Stimulated activated CD8-positive, alpha-beta memory T cell treated with anti-CD3 and anti-CD28 coated beads, Interleukin-2, amount 100 ng/mL, for 1 hour (primary cell): ENCODE results near the gene NRXN2.
"Not testable (repeated sequence)": the region's sequence is repeated elsewhere in the genome, so short reads cannot be mapped to it uniquely, and the experiment has no call there.

ENCODE experiments used
- DNase-seq, 2 donors: peaks; one replicate each; pipeline ENCODE4 v3.0.0-alpha.2; 2020; ENCODE audit warnings: low read depth in 2 of 2

Gene NRXN2

GRCh38 chr11:64564947-64565889 is 157.8 kb downstream of the NRXN2 start:
- no peak for DNase-seq

DNA sequence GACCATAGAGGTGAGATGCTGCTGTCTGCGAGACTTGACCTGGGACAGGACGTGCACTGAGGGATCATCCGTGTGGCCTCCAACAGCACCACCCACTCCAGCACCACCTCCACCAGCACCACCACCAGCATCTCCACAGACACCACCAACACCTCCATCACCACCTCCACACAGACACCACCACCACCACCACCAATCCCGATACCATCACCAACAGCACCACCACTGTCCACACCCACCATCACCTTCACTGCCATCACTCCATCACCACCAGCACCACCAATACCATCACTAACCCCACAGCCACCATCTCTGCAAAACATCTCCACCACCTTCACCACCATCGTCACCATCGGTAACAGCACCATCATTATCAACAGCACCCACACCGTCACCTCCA is 158.6 kb downstream of the NRXN2 start:
- DNase-seq = no peak

GRCh38 chr11:64563966-64564365 is 159.0 kb downstream of the NRXN2 start:
- no peak for DNase-seq

GRCh38 chr11:64562723-64563351 is 160.2 kb downstream of the NRXN2 start:
- no peak for DNase-seq

DNA sequence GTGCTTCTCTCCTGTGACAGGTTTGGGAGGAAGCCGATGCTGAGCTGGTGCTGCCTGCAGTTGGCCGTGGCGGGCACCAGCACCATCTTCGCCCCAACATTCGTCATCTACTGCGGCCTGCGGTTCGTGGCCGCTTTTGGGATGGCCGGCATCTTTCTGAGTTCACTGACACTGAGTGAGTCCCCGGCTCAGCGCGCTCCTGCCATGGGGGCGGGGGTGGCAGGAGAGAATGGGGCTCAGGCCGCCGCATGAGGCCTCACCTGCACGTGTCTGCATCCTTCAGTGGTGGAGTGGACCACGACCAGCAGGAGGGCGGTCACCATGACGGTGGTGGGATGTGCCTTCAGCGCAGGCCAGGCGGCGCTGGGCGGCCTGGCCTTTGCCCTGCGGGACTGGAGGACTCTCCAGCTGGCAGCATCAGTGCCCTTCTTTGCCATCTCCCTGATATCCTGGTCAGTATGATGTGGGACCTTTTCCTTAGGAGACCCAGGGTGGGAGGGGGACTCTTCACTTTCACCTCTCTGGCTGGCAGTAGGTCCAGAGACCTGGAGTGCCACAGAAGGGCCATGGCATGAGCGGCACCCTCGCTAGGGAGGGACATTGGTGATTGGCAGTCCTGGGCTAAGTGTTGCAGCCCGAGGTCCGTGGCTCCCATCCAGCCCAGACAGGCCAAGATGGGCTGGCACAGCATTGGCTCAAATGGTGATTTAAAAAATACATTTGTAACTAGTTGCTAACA is 160.8 kb downstream of the NRXN2 start:
- DNase-seq = no peak

GRCh38 chr11:64561429-64561828 is 161.6 kb downstream of the NRXN2 start:
- DNase-seq = not testable (repeated sequence)

DNA sequence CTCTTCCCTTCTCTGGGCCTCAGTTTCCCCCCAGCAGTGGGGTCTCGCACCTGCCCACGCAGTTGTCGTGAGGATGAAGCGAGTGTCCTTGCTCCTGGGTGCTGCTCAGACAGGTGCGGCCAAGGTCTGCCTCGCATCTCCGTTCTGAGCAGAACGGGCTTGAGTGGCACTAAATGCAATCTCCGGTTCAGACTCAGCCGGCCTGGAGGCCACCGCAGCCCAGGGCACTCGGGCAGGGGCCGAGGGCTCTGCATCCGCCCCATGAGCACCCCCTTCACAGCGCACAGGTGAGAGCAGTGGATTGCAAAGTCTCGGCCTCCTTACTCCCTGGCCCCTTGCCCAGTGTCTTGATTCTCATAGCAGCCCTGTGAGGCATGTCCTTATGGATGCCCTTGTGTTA is 162.1 kb downstream of the NRXN2 start:
- no peak for DNase-seq

DNA sequence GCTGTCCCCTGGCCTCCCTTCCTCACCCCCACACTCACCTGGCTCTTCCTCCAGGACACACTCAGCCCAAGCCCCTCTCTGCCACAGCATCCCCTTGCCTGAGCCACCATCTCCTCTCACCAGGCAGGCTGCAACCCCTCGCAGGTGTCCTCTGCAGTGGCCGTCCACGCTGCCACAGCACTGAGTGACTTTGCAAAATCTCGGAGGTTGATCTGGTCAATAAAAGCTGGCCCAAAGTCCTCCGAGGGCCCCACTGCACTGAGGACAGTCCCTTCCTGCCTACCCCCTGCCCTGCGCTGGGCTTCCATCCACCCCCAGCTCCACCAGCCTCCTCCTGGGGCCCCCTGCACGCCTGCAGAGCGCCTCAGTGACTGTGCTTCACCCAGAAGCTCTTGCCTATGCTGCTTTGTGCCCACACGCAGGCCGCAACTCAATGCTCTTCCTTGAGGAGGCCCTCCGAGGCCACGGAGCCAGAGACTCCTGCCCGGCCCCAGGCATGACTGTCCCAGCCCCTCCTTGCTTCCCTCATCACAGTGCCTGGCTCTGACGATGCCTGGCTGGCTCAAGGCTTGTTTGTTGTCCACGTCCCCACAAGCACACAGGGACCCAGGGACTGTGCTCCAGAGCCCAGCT is 162.7 kb downstream of the NRXN2 start:
- no peak for DNase-seq

- DNase-seq = no peak
These were observed 163.5 kb downstream of the NRXN2 start for GRCh38 chr11:64559351-64560138.

DNA sequence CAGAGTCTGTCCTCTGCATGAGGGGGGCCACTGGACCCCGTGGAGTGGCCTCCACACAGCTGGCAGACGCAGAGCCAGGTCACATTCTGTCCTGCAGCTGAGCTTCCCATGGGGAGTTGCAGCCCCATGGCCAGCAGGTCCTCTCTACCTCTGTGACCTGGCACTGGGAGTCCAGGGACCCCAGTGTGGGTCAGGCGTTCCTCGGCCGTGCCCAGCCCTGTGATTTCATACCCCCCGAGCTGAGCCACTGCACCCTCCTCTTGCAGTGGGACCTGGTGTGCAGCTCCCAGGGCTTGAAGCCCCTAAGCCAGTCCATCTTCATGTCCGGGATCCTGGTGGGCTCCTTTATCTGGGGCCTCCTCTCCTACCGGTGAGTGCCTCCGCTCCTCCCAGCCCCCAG is 164.1 kb downstream of the NRXN2 start:
- DNase-seq = no peak

DNA sequence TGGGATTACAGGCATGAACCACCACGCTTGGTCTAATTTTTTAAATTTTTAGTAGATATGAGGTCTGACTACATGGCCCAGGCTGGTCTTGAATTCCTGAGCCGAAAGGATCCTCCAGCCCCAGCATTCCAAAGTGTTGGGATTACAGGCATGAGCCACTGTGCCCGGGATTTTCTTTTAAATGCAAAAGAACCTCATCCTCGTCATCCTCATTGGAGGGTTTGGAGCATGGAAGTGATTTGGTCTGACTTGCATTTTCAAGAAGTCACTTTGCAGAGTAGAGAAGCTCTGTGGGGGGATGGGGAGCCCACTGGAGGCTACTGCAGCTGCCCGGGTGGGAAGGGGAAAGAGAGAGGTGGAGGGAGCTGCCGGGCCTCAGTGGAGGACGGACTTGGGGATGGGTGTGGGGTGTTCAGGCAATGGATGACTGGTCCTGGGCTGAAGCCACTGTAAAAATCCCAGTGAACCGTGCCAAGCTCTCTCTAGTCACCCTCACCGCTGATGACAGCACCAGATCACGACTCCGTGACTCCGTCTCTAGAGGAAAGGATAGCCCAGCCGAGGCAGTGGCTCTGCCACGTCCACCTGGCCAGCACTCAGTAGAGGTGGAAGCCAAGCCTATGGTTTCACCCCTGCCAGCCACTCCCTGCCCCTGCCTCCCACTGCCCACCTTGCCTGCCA is 164.8 kb downstream of the NRXN2 start:
- no peak for DNase-seq

DNA sequence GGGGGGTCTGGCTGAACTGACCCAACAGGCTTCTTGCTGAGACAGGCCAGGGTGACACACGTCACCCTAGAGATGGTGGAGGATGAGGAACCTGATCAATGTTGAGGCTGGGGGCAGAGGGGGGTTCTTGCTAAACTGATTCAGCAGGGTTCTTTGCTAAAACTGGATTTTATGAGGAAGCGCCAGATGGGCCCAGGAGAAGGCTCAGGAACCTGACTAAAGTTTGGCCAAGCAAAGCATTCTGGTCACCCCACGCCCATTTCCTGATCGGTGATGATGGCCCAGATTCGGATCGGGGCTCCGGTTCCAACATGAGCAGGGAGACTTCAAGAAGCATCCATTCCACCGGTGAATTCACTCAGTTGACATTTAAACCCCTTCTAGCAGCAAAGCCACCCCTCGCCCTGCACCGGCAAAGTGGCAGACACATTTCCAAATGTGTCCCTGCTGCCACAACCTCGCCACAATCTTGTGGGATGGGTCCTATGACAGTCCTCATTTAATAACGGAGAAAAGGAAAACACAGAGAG is 166.2 kb downstream of the NRXN2 start:
- DNase-seq = no peak
